AG09319 (cell line): Measurements from ENCODE around the gene PADI1.

Experiments
- DNase-seq: peaks from one replicate; pipeline ENCODE4 v3.0.0-alpha.2; 2010; ENCODE audit warnings: low read depth; ENCODE audit errors: extremely low read depth
- CTCF ChIP-seq: IDR thresholded peaks from 2 replicates; pipeline ENCODE4 v1.5.1; 2011; ENCODE audit warnings: low read depth, mild to moderate bottlenecking, inconsistent platforms, low read length, moderate library complexity

The PADI1 gene

DNA sequence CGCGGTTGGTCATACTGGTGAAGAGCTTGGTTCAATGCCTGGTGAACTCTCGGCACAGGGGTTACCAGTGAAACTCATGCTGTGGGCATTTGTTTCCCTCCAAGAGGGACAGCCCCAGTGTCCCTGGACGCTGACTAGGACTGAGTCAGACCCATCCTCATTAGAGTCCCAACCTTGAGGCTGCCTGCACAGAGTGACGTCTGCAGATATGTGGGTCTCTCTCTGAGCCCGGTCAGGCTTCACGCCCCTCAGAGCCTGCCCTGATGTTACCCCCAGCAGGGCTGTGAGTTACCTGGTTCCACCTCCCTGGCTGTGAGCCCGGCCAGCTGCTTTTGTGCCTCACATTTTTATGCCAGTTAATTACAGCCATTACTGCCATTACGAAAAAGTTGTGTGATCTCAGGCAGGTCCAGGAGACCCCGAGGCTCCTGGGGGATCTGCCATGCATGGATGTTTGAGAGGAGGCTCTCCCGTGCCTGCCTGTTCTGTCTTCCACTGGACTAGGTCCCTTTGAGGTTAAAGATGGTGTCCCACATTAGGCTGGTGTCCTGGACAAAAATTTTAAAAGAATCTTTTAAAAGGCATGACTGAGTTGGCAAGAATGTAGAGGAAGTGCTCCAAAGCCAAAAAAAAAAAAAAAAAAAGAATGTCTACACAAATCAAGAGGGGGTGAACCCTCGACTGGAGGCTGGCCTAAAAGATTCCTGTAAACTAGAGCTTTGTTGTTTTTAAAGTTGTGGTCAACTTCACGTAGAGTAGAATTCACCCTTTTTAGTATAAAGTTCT, 36.6 kb upstream of the PADI1 start:
- TF ChIP-seq CTCF, result no peak
- DNase-seq, result no peak

- TF ChIP-seq CTCF, result no peak
- no peak for DNase-seq
Measured at GRCh38 chr1:17170571-17170970, 34.4 kb upstream of the PADI1 start.

- no peak for TF ChIP-seq CTCF
- no peak for DNase-seq
Measured at GRCh38 chr1:17173217-17173616, 31.7 kb upstream of the PADI1 start.

- no peak for TF ChIP-seq CTCF
- DNase-seq, result no peak
Measured at GRCh38 chr1:17176306-17177061, 28.4 kb upstream of the PADI1 start.

DNA sequence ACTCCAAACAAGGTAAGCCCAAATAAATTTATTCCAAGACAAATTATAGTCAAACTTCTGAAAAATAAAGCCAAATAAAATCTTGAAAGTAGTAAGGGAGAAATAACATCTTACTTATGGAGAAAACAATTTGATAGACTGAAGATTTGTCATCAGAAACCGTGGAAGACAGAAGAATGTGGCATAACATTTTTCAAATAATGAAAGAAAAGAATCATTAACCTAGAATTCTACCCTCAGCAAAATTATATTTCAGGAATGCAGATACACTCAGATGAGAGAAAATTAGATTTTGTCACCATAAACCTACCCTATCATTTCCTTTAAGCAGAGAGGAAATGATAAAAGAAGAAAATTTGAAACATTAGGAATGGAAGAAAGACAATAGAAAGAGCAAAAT, 27.3 kb upstream of the PADI1 start:
- no peak for DNase-seq
- TF ChIP-seq CTCF, result no peak

- no peak for DNase-seq
- no peak for TF ChIP-seq CTCF
Measured at GRCh38 chr1:17181781-17182464, 23.0 kb upstream of the PADI1 start.
